Measurements from ENCODE around the gene PIM1. TPM values are rescaled to one million over a fixed set of nuclear protein-coding genes. Genes with fewer than 3 reads are reported as not detected.

Gene PIM1
- total RNA-seq, 2 donors from 2014 or later = 246 to 403 TPM

- Mint-ChIP-seq H3K4me1 (peaks cover 15% of the 10 kb centered on the region), H3K27ac (no peak overlapping the region), H3K4me3 (no peak overlapping the region), H3K36me3 (ENCODE audit: low read depth) (no peaks in the 10 kb centered on the region), H3K9me3 (no peaks in the 10 kb centered on the region), H3K27me3 (no peaks in the 10 kb centered on the region)
- ATAC-seq (replicated peaks) = no peak
Measured at GRCh38 chr6:37146735-37147157, 23.2 kb upstream of the PIM1 start.

GRCh38 chr6:37149745-37150144 is 20.2 kb upstream of the PIM1 start:
- Mint-ChIP-seq H3K4me3 (no peak overlapping the region), H3K27me3 (no peaks in the 10 kb centered on the region), H3K9me3 (no peaks in the 10 kb centered on the region), H3K27ac (no peak overlapping the region), H3K36me3 (ENCODE audit: low read depth) (no peaks in the 10 kb centered on the region), H3K4me1 (peaks cover 4% of the 10 kb centered on the region)
- no peak for ATAC-seq (replicated peaks)

GRCh38 chr6:37150314-37150713 is 19.6 kb upstream of the PIM1 start:
- Mint-ChIP-seq H3K4me3 (no peak overlapping the region), H3K27ac (no peak overlapping the region), H3K36me3 (ENCODE audit: low read depth) (no peaks in the 10 kb centered on the region), H3K4me1 (peaks cover 9% of the 10 kb centered on the region), H3K9me3 (no peaks in the 10 kb centered on the region), H3K27me3 (no peaks in the 10 kb centered on the region)
- ATAC-seq (replicated peaks) = no peak

GRCh38 chr6:37155394-37156312 is 14.3 kb upstream of the PIM1 start:
- Mint-ChIP-seq H3K27me3 (no peaks in the 10 kb centered on the region), H3K36me3 (ENCODE audit: low read depth) (no peaks in the 10 kb centered on the region), H3K4me3 (peak overlapping the region; percentile 67), H3K4me1 (peaks cover 16% of the 10 kb centered on the region), H3K9me3 (no peaks in the 10 kb centered on the region), H3K27ac (peak overlapping the region; percentile 52)
- ATAC-seq (replicated peaks) = peak; percentile 94

GRCh38 chr6:37158508-37158907 is 11.4 kb upstream of the PIM1 start:
- H3K27me3 Mint-ChIP-seq = no peaks in the 10 kb centered on the region
- ATAC-seq (replicated peaks) = no peak
- no peaks in the 10 kb centered on the region for H3K36me3 Mint-ChIP-seq (ENCODE audit: low read depth)
- no peaks in the 10 kb centered on the region for H3K9me3 Mint-ChIP-seq
- no peak overlapping the region for H3K27ac Mint-ChIP-seq
- peaks cover 12% of the 10 kb centered on the region for H3K4me1 Mint-ChIP-seq
- no peak overlapping the region for H3K4me3 Mint-ChIP-seq

GRCh38 chr6:37160922-37161778 is 8.8 kb upstream of the PIM1 start:
- Mint-ChIP-seq H3K9me3 (no peaks in the 10 kb centered on the region), H3K4me3 (no peak overlapping the region), H3K4me1 (peaks cover 6% of the 10 kb centered on the region), H3K27me3 (no peaks in the 10 kb centered on the region), H3K27ac (no peak overlapping the region), H3K36me3 (ENCODE audit: low read depth) (no peaks in the 10 kb centered on the region)
- ATAC-seq (replicated peaks) = no peak

GRCh38 chr6:37162740-37163139 is 7.2 kb upstream of the PIM1 start:
- Mint-ChIP-seq H3K4me3 (no peak overlapping the region), H3K27ac (peak overlapping the region; percentile 1), H3K9me3 (no peaks in the 10 kb centered on the region), H3K27me3 (no peaks in the 10 kb centered on the region), H3K36me3 (ENCODE audit: low read depth) (no peaks in the 10 kb centered on the region), H3K4me1 (no peaks in the 10 kb centered on the region)
- no peak for ATAC-seq (replicated peaks)

GRCh38 chr6:37168163-37168758 is 1.7 kb upstream of the PIM1 start:
- H3K9me3 Mint-ChIP-seq = no peaks in the 10 kb centered on the region
- ATAC-seq (replicated peaks) = no peak
- peak overlapping the region; percentile 95 for H3K4me3 Mint-ChIP-seq
- peak overlapping the region; percentile 96 for H3K27ac Mint-ChIP-seq
- H3K27me3 Mint-ChIP-seq = no peaks in the 10 kb centered on the region
- peaks cover 14% of the 10 kb centered on the region for H3K4me1 Mint-ChIP-seq
- H3K36me3 Mint-ChIP-seq (ENCODE audit: low read depth) = peaks cover 39% of the 10 kb centered on the region

- H3K27ac Mint-ChIP-seq = peak overlapping the region; percentile 96
- no peak for ATAC-seq (replicated peaks)
Measured at GRCh38 chr6:37168811-37169495, 999 bp upstream of the PIM1 start.

GRCh38 chr6:37170273-37171200 is 585 bp downstream of the PIM1 start:
- ATAC-seq (replicated peaks) = no peak
- peaks cover 61% of the 10 kb centered on the region for H3K36me3 Mint-ChIP-seq (ENCODE audit: low read depth)

More at GRCh38 chr6:37168811-37169495, 999 bp upstream of the PIM1 start:
- peak overlapping the region; percentile 95 for H3K4me3 Mint-ChIP-seq
- H3K4me1 Mint-ChIP-seq = peaks cover 21% of the 10 kb centered on the region
- H3K27me3 Mint-ChIP-seq = no peaks in the 10 kb centered on the region
- H3K9me3 Mint-ChIP-seq = no peaks in the 10 kb centered on the region
- H3K36me3 Mint-ChIP-seq (ENCODE audit: low read depth) = peaks cover 46% of the 10 kb centered on the region

GRCh38 chr6:37171201-37171969 is 1.4 kb downstream of the PIM1 start:
- H3K27me3 Mint-ChIP-seq = no peaks in the 10 kb centered on the region

More at GRCh38 chr6:37170273-37171200, 585 bp downstream of the PIM1 start:
- Mint-ChIP-seq H3K9me3 (no peaks in the 10 kb centered on the region), H3K4me1 (peaks cover 34% of the 10 kb centered on the region), H3K27me3 (no peaks in the 10 kb centered on the region), H3K4me3 (peak overlapping the region; percentile 98), H3K27ac (peak overlapping the region; percentile 99)

GRCh38 chr6:37171970-37172812 is 2.2 kb downstream of the PIM1 start:
- Mint-ChIP-seq H3K4me1 (peaks cover 41% of the 10 kb centered on the region), H3K27ac (peak overlapping the region; percentile 99), H3K4me3 (peak overlapping the region; percentile 98), H3K9me3 (no peaks in the 10 kb centered on the region), H3K36me3 (ENCODE audit: low read depth) (peaks cover 78% of the 10 kb centered on the region), H3K27me3 (no peaks in the 10 kb centered on the region)
- peak; percentile 19 for ATAC-seq (replicated peaks)

More at GRCh38 chr6:37171201-37171969, 1.4 kb downstream of the PIM1 start:
- ATAC-seq (replicated peaks) = no peak
- H3K4me1 Mint-ChIP-seq = peaks cover 38% of the 10 kb centered on the region
- peak overlapping the region; percentile 99 for H3K27ac Mint-ChIP-seq
- H3K4me3 Mint-ChIP-seq = peak overlapping the region; percentile 98
- H3K9me3 Mint-ChIP-seq = no peaks in the 10 kb centered on the region
- peaks cover 70% of the 10 kb centered on the region for H3K36me3 Mint-ChIP-seq (ENCODE audit: low read depth)

All from activated T-helper 17 cell treated with anti-CD3 and anti-CD28 coated beads, Interleukin-2, amount 50 U/mL, for 72 hours (primary cell).